ENCODE measurements around the gene ANK3. TPM values are rescaled to one million over a fixed set of nuclear protein-coding genes. Genes with fewer than 3 reads are reported as not detected.

Gene ANK3
- total RNA-seq, 4 donors from 2014 or later, result 118 to 161 (median 151) TPM

GRCh38 chr10:60016794-60017193, 372.9 kb downstream of the ANK3 start:
- no peak for TF ChIP-seq POLR2A (IDR thresholded peaks at IDR 0.05)
- TF ChIP-seq CTCF (IDR thresholded peaks at IDR 0.05), result no peak
- no peak overlapping the region for H3K27ac ChIP-seq
- no peaks in the 10 kb centered on the region for H3K27me3 ChIP-seq
- H3K4me1 ChIP-seq, result no peaks in the 10 kb centered on the region
- no peaks in the 10 kb centered on the region for H3K9me3 ChIP-seq
- H3K36me3 ChIP-seq, result no peaks in the 10 kb centered on the region
- DNase-seq, result no peak
- no peak overlapping the region for H3K4me3 ChIP-seq

GRCh38 chr10:60009710-60010383, 379.8 kb downstream of the ANK3 start:
- no peak overlapping the region for H3K27ac ChIP-seq
- H3K4me1 ChIP-seq, result no peaks in the 10 kb centered on the region
- TF ChIP-seq POLR2A (IDR thresholded peaks at IDR 0.05), result no peak
- TF ChIP-seq CTCF (IDR thresholded peaks at IDR 0.05), result no peak
- no peak for DNase-seq
- H3K9me3 ChIP-seq, result no peaks in the 10 kb centered on the region
- no peak overlapping the region for H3K4me3 ChIP-seq
- H3K27me3 ChIP-seq, result no peaks in the 10 kb centered on the region
- H3K36me3 ChIP-seq, result no peaks in the 10 kb centered on the region

GRCh38 chr10:60009276-60009675, 380.4 kb downstream of the ANK3 start:
- Histone ChIP-seq H3K27ac (no peak overlapping the region), H3K27me3 (no peaks in the 10 kb centered on the region), H3K9me3 (no peaks in the 10 kb centered on the region), H3K36me3 (no peaks in the 10 kb centered on the region), H3K4me1 (no peaks in the 10 kb centered on the region), H3K4me3 (no peak overlapping the region)
- no peak for DNase-seq
- no peak for TF ChIP-seq POLR2A (IDR thresholded peaks at IDR 0.05)
- TF ChIP-seq CTCF (IDR thresholded peaks at IDR 0.05), result no peak

- Histone ChIP-seq H3K27me3 (no peaks in the 10 kb centered on the region), H3K27ac (no peak overlapping the region), H3K4me1 (no peaks in the 10 kb centered on the region), H3K9me3 (no peaks in the 10 kb centered on the region), H3K4me3 (no peak overlapping the region), H3K36me3 (no peaks in the 10 kb centered on the region)
- DNase-seq, result no peak
- TF ChIP-seq CTCF (IDR thresholded peaks at IDR 0.05), result no peak
- no peak for TF ChIP-seq POLR2A (IDR thresholded peaks at IDR 0.05)
These were observed 380.9 kb downstream of the ANK3 start for GRCh38 chr10:60008816-60009215.

- no peak for DNase-seq
- Histone ChIP-seq H3K4me1 (no peaks in the 10 kb centered on the region), H3K27ac (no peak overlapping the region), H3K36me3 (no peaks in the 10 kb centered on the region), H3K9me3 (no peaks in the 10 kb centered on the region), H3K4me3 (no peak overlapping the region), H3K27me3 (no peaks in the 10 kb centered on the region)
- TF ChIP-seq POLR2A (IDR thresholded peaks at IDR 0.05), result no peak
- no peak for TF ChIP-seq CTCF (IDR thresholded peaks at IDR 0.05)
These were observed 383.6 kb downstream of the ANK3 start for GRCh38 chr10:60006062-60006461.
